H9 (cell line): ENCODE results near the gene EML4. TPM values are rescaled to one million over a fixed set of nuclear protein-coding genes. Genes with fewer than 3 reads are reported as not detected.

Source experiments
- DNase-seq: peaks from one replicate; pipeline ENCODE4 v3.0.0-alpha.2; 2017
- H2AFZ ChIP-seq: one replicate; pipeline ENCODE4 v1.6.1; 2013; ENCODE audit warnings: mild to moderate bottlenecking, low read length, control low read depth, moderate library complexity
- H2AK5ac ChIP-seq: 2 replicates; pipeline ENCODE4 v1.6.1; 2013; ENCODE audit warnings: low read length, control low read depth, mixed read lengths; ENCODE audit not compliant: insufficient read length
- H2BK120ac ChIP-seq: one replicate; pipeline ENCODE4 v1.6.1; 2013; ENCODE audit warnings: low read depth, mild to moderate bottlenecking, low read length, control low read depth, inconsistent platforms; ENCODE audit not compliant: poor library complexity, severe bottlenecking
- H2BK12ac ChIP-seq: 2 replicates; pipeline ENCODE4 v1.6.1; 2013; ENCODE audit warnings: low read length, control low read depth, mixed read lengths, low read depth; ENCODE audit not compliant: insufficient read length
- H2BK15ac ChIP-seq: 2 replicates; pipeline ENCODE4 v1.6.1; 2013; ENCODE audit warnings: low read depth, low read length, control low read depth
- H2BK20ac ChIP-seq: one replicate; pipeline ENCODE4 v1.6.1; 2013; ENCODE audit warnings: low read depth, mild to moderate bottlenecking, low read length, control low read depth, inconsistent platforms; ENCODE audit not compliant: poor library complexity, severe bottlenecking
- H2BK5ac ChIP-seq: 2 replicates; pipeline ENCODE4 v1.6.1; 2013; ENCODE audit warnings: low read length, control low read depth, mixed read lengths; ENCODE audit not compliant: insufficient read length
- H3K14ac ChIP-seq: 2 replicates; pipeline ENCODE4 v1.6.1; 2013; ENCODE audit warnings: low read length, control low read depth; ENCODE audit not compliant: insufficient read depth
- H3K18ac ChIP-seq: 2 replicates; pipeline ENCODE4 v1.6.1; 2013; ENCODE audit warnings: low read depth, mild to moderate bottlenecking, mixed read lengths, low read length, control low read depth; ENCODE audit not compliant: insufficient read length
- H3K23ac ChIP-seq: 2 replicates; pipeline ENCODE4 v1.6.1; 2013; ENCODE audit warnings: low read length, control low read depth, mixed read lengths, low read depth; ENCODE audit not compliant: insufficient read length
- H3K23me2 ChIP-seq: 2 replicates; pipeline ENCODE4 v1.6.1; 2013; ENCODE audit warnings: low read depth, mild to moderate bottlenecking, mixed read lengths, low read length, control low read depth; ENCODE audit not compliant: insufficient read length, poor library complexity, severe bottlenecking
- H3K27ac ChIP-seq: 2 replicates; pipeline ENCODE4 v1.5.1; 2013; ENCODE audit warnings: low read length, control low read depth, mixed read lengths, low read depth; ENCODE audit not compliant: insufficient read length
- H3K27me3 ChIP-seq: 2 replicates; pipeline ENCODE4 v1.6.1; 2013; ENCODE audit warnings: low read length, control low read depth, inconsistent platforms; ENCODE audit not compliant: insufficient read depth
- H3K4ac ChIP-seq: 2 replicates; pipeline ENCODE4 v1.6.1; 2013; ENCODE audit warnings: low read depth, mild to moderate bottlenecking, control low read depth, inconsistent platforms, low read length, moderate library complexity
- H3K4me1 ChIP-seq: 2 replicates; pipeline ENCODE4 v1.6.1; 2013; ENCODE audit warnings: low read length, control low read depth, inconsistent platforms; ENCODE audit not compliant: insufficient read depth
- H3K4me2 ChIP-seq: 2 replicates; pipeline ENCODE4 v1.6.1; 2013; ENCODE audit warnings: low read length, control low read depth, mixed read lengths; ENCODE audit not compliant: insufficient read length, insufficient read depth
- H3K56ac ChIP-seq: 2 replicates; pipeline ENCODE4 v1.6.1; 2013; ENCODE audit warnings: low read depth, mild to moderate bottlenecking, mixed read lengths, low read length, control low read depth; ENCODE audit not compliant: insufficient read length
- H3K79me1 ChIP-seq: 2 replicates; pipeline ENCODE4 v1.6.1; 2013; ENCODE audit warnings: low read depth, mild to moderate bottlenecking, moderate library complexity, low read length, control low read depth, inconsistent platforms; ENCODE audit not compliant: insufficient read depth, poor library complexity, severe bottlenecking
- H3K79me2 ChIP-seq: 2 replicates; pipeline ENCODE4 v1.6.1; 2013; ENCODE audit warnings: low read length, control low read depth, inconsistent platforms; ENCODE audit not compliant: insufficient read depth
- H3K9ac ChIP-seq: 2 replicates; pipeline ENCODE4 v1.6.1; 2013; ENCODE audit warnings: low read length, control low read depth, mixed read lengths; ENCODE audit not compliant: insufficient read length; ENCODE audit errors: extremely low read depth
- H3K9me3 ChIP-seq: one replicate; pipeline ENCODE4 v1.6.1; 2013; ENCODE audit warnings: low read depth, low read length, inconsistent platforms; ENCODE audit not compliant: control insufficient read depth
- H3T11ph ChIP-seq: one replicate; pipeline ENCODE4 v1.6.1; 2013; ENCODE audit warnings: mild to moderate bottlenecking, low read length, control low read depth, inconsistent platforms
- H4K20me1 ChIP-seq: one replicate; pipeline ENCODE4 v1.6.1; 2013; ENCODE audit not compliant: control insufficient read depth, insufficient read length, insufficient read depth
- H4K5ac ChIP-seq: 2 replicates; pipeline ENCODE4 v1.6.1; 2013; ENCODE audit warnings: low read depth, mild to moderate bottlenecking, mixed read lengths, low read length, control low read depth; ENCODE audit not compliant: insufficient read length
- H4K8ac ChIP-seq: replicated peaks from 2 replicates; pipeline ENCODE4 v1.6.1; 2013; ENCODE audit warnings: low read length, control low read depth, mixed read lengths, low read depth; ENCODE audit not compliant: insufficient read length
- H4K91ac ChIP-seq: 2 replicates; pipeline ENCODE4 v1.6.1; 2013; ENCODE audit warnings: low read depth, mild to moderate bottlenecking, moderate library complexity, mixed read lengths, low read length, control low read depth; ENCODE audit not compliant: insufficient read length
- H3K27ac Mint-ChIP-seq, 3 experiments: 2 replicates in 2 of 3; 3 replicates in 1 of 3; pipeline ENCODE4 v1.8.0; 2020 to 2021; ENCODE audit warnings: mixed read lengths in 3 of 3, mild to moderate bottlenecking in 1 of 3, moderate library complexity in 1 of 3
- H3K27me3 Mint-ChIP-seq: 2 replicates; pipeline ENCODE4 v1.8.0; 2021; ENCODE audit warnings: low read depth, mild to moderate bottlenecking, moderate library complexity, mixed read lengths
- H3K36me3 Mint-ChIP-seq, 3 experiments: 2 replicates in 2 of 3; 3 replicates in 1 of 3; pipeline ENCODE4 v1.8.0; 2020 to 2021; ENCODE audit warnings: low read depth in 3 of 3, mixed read lengths in 3 of 3; ENCODE audit not compliant: insufficient read depth in 1 of 3
- H3K4me1 Mint-ChIP-seq, 2 experiments: 2 replicates each; pipeline ENCODE4 v1.8.0; 2020; ENCODE audit warnings: mixed read lengths in 2 of 2
- H3K4me3 Mint-ChIP-seq, 2 experiments: 2 replicates in 1 of 2; 3 replicates in 1 of 2; pipeline ENCODE4 v1.8.0; 2020 to 2021; ENCODE audit warnings: mild to moderate bottlenecking in 2 of 2, mixed read lengths in 2 of 2, moderate library complexity in 1 of 2
- H3K9me3 Mint-ChIP-seq, 2 experiments: 2 replicates in 1 of 2; 3 replicates in 1 of 2; pipeline ENCODE4 v1.8.0; 2020; ENCODE audit warnings: mild to moderate bottlenecking in 2 of 2, mixed read lengths in 2 of 2, moderate library complexity in 1 of 2
- WGBS: extraction: QIAGEN DNeasy Blood & Tissue Kit; methylation state at CpG from one replicate; pipeline ENCODE4 v1.1.7; 2013; ENCODE audit warnings: missing lambda C conversion rate, low lambda C conversion rate, mixed read lengths; ENCODE audit not compliant: insufficient read length; ENCODE audit errors: extremely low coverage; 5-methylcytosine and 5-hydroxymethylcytosine counted together
- total RNA-seq: library from RNA; stranded (reverse); gene quantifications from 2 replicates; pipeline ENCODE4 v1.2.1, GENCODE V29; 2021
- TF ChIP-seq, protein P1 (sequence below): fragments of 200-600 bp; sonication (generic); conservative IDR thresholded peaks from 3 replicates; pipeline ENCODE4 v1.8.0; 2021; ENCODE audit warnings: antibody characterized with exemption, mild to moderate bottlenecking

The EML4 gene
- total RNA-seq, 1 experiment from 2014 or later, result 68.6 TPM

GRCh38 chr2:42220566-42220965, 51.4 kb downstream of the EML4 start:
- no peaks in the 10 kb centered on the region for H3K9me3 ChIP-seq
- H3K27ac Mint-ChIP-seq, result 0 out of 7 replicates have a peak overlapping the region, but pooled peaks of 1 of the 3 experiments have one; percentile 1

More at GRCh38 chr2:42220566-42220965, 51.4 kb downstream of the EML4 start:
- H3K79me2 ChIP-seq, result peaks cover 7% of the 10 kb centered on the region; the same call in 1 of the 2 replicates
- no peak overlapping the region for H4K91ac ChIP-seq
- H3K9ac ChIP-seq, result no peak overlapping the region
- no peak overlapping the region for H2BK120ac ChIP-seq
- Mint-ChIP-seq H3K36me3 (peaks cover 0 to 13% (median 4%) of the 10 kb centered on the region in 3 experiments; a peak in 3 of 7 replicates), H3K9me3 (no peaks in the 10 kb centered on the region), H3K27me3 (no peaks in the 10 kb centered on the region), H3K4me1 (peaks cover 2 to 8% of the 10 kb centered on the region in 2 experiments), H3K4me3 (no peak overlapping the region)
- H3K18ac ChIP-seq, result no peak overlapping the region
- TF ChIP-seq, protein P1, sequence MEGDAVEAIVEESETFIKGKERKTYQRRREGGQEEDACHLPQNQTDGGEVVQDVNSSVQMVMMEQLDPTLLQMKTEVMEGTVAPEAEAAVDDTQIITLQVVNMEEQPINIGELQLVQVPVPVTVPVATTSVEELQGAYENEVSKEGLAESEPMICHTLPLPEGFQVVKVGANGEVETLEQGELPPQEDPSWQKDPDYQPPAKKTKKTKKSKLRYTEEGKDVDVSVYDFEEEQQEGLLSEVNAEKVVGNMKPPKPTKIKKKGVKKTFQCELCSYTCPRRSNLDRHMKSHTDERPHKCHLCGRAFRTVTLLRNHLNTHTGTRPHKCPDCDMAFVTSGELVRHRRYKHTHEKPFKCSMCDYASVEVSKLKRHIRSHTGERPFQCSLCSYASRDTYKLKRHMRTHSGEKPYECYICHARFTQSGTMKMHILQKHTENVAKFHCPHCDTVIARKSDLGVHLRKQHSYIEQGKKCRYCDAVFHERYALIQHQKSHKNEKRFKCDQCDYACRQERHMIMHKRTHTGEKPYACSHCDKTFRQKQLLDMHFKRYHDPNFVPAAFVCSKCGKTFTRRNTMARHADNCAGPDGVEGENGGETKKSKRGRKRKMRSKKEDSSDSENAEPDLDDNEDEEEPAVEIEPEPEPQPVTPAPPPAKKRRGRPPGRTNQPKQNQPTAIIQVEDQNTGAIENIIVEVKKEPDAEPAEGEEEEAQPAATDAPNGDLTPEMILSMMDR, result no peak
- H3K27me3 ChIP-seq, result no peaks in the 10 kb centered on the region
- H2AFZ ChIP-seq, result no peak overlapping the region
- H2AK5ac ChIP-seq, result no peak overlapping the region
- no peak overlapping the region for H3K23ac ChIP-seq
- no peak overlapping the region for H3K27ac ChIP-seq
- H4K8ac ChIP-seq, result no peak overlapping the region
- no peak overlapping the region for H2BK15ac ChIP-seq
- no peak overlapping the region for H2BK12ac ChIP-seq
- H3K4me1 ChIP-seq, result no peaks in the 10 kb centered on the region
- no peak overlapping the region for H3K14ac ChIP-seq
- H2BK20ac ChIP-seq, result no peak overlapping the region
- no peaks in the 10 kb centered on the region for H4K20me1 ChIP-seq
- DNase-seq, result no peak
- H3K56ac ChIP-seq, result no peak overlapping the region
- no peaks in the 10 kb centered on the region for H3K23me2 ChIP-seq
- no CpG with 5 or more reads among the region's 3 CpGs for WGBS
- H2BK5ac ChIP-seq, result no peak overlapping the region
- no peak overlapping the region for H4K5ac ChIP-seq
- H3K79me1 ChIP-seq, result peaks cover 5% of the 10 kb centered on the region
- H3T11ph ChIP-seq, result no peak overlapping the region
- no peak overlapping the region for H3K4me2 ChIP-seq
- no peak overlapping the region for H3K4ac ChIP-seq
